Uterus (tissue), 4 donors: ENCODE measurements around the gene CAMK1D. TPM values are rescaled to one million over a fixed set of nuclear protein-coding genes. Genes with fewer than 3 reads are reported as not detected.

Experiments used
- DNase-seq, 2 donors: peaks; one replicate each; pipeline ENCODE4 v3.0.0-alpha.2; 2019 to 2020
- H3K27ac ChIP-seq, 2 donors: fragments of 200-600 bp; sonication (generic); 1 replicate in 1 of 2; 2 replicates in 1 of 2; pipeline ENCODE4 v1.5.1; 2016 to 2018
- H3K27me3 ChIP-seq, 2 donors: fragments of 200-600 bp; sonication (generic); one replicate each; pipeline ENCODE4 v1.5.1; 2018 to 2019; ENCODE audit warnings: control low read depth in 1 of 2
- H3K36me3 ChIP-seq, 2 donors: fragments of 200-600 bp; sonication (generic); one replicate each; pipeline ENCODE4 v1.5.1; 2019; ENCODE audit warnings: control low read depth in 1 of 2
- H3K4me1 ChIP-seq, 2 donors: fragments of 200-600 bp; sonication (generic); one replicate each; pipeline ENCODE4 v1.5.1; 2018 to 2019; ENCODE audit warnings: control low read depth in 1 of 2
- H3K4me3 ChIP-seq, 2 donors: fragments of 200-600 bp; sonication (generic); 1 replicate in 1 of 2; 2 replicates in 1 of 2; pipeline ENCODE4 v1.5.1; 2018 to 2019; ENCODE audit warnings: mild to moderate bottlenecking in 1 of 2
- H3K9me3 ChIP-seq, 2 donors: fragments of 200-600 bp; sonication (generic); one replicate each; pipeline ENCODE4 v1.5.1; 2019; ENCODE audit warnings: control low read depth in 1 of 2
- POLR2A ChIP-seq, 2 donors: fragments of 450-650 bp; IDR thresholded peaks; one replicate each; pipeline ENCODE4 v1.6.1; 2016; ENCODE audit warnings: antibody characterized with exemption in 2 of 2, mild to moderate bottlenecking in 1 of 2, moderate library complexity in 1 of 2
- intact Hi-C: fragments of 100-400 bp; cut with DNase I; formaldehyde crosslinking; loops from one replicate; pipeline ENCODE4 v1.15.1; 2023; ENCODE audit warnings: low total_unique reads
- total RNA-seq, 4 donors: library from RNA; depleted of rRNA in 3 of 4; stranded (reverse); fragments of >200 nt in 3 of 4; gene quantifications; one replicate each; pipeline versions ENCODE4 v1.1.0 to v1.2.4, GENCODE V29; 2014 to 2023
- TF ChIP-seq, protein P1 (sequence below), 4 experiments: fragments of 200-600 bp in 2 of 4; fragments of 450-650 bp in 2 of 4; sonication (generic) in 2 of 4; IDR thresholded peaks; one replicate each; pipeline ENCODE4 v1.5.1; 2016 to 2019; ENCODE audit warnings: antibody characterized with exemption in 4 of 4, mild to moderate bottlenecking in 2 of 4, moderate library complexity in 1 of 4
- donor health status: DM: yes; HTN: yes; CAD: no.

Gene CAMK1D
- total RNA-seq, 4 donors from 2014 or later, result 3.5 to 48.4 (median 10.8) TPM

DNA sequence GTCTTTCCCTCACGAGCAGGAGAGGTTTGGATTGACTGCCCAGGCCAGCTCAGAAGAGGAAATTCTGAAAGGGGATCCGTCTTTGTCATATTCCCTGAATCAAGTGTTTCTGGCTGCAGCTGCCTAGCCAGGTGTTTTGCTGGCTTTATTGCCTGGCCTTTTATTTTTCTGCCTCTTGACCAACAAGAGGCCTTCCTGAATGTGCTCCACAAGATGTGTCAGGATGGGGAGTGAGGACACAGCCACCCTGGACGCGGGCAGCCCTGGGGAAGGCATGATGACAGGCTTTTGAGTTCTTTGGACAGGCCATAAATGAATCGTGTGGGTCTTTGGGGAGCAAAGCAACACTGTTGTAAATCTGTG lies 163.6 kb downstream of the CAMK1D start:
- H3K27me3 ChIP-seq, result no peaks in the 10 kb centered on the region
- no peak overlapping the region for H3K4me3 ChIP-seq
- H3K9me3 ChIP-seq, result no peaks in the 10 kb centered on the region
- H3K4me1 ChIP-seq, result no peaks in the 10 kb centered on the region
- TF ChIP-seq POLR2A (IDR thresholded peaks at IDR 0.05), result no peak
- TF ChIP-seq, protein P1, sequence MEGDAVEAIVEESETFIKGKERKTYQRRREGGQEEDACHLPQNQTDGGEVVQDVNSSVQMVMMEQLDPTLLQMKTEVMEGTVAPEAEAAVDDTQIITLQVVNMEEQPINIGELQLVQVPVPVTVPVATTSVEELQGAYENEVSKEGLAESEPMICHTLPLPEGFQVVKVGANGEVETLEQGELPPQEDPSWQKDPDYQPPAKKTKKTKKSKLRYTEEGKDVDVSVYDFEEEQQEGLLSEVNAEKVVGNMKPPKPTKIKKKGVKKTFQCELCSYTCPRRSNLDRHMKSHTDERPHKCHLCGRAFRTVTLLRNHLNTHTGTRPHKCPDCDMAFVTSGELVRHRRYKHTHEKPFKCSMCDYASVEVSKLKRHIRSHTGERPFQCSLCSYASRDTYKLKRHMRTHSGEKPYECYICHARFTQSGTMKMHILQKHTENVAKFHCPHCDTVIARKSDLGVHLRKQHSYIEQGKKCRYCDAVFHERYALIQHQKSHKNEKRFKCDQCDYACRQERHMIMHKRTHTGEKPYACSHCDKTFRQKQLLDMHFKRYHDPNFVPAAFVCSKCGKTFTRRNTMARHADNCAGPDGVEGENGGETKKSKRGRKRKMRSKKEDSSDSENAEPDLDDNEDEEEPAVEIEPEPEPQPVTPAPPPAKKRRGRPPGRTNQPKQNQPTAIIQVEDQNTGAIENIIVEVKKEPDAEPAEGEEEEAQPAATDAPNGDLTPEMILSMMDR (IDR thresholded peaks at IDR 0.05), result no peak
- intact Hi-C loops, result no loop called here
- H3K36me3 ChIP-seq, result no peaks in the 10 kb centered on the region
- H3K27ac ChIP-seq, result no peak overlapping the region
- DNase-seq, result no peak

DNA sequence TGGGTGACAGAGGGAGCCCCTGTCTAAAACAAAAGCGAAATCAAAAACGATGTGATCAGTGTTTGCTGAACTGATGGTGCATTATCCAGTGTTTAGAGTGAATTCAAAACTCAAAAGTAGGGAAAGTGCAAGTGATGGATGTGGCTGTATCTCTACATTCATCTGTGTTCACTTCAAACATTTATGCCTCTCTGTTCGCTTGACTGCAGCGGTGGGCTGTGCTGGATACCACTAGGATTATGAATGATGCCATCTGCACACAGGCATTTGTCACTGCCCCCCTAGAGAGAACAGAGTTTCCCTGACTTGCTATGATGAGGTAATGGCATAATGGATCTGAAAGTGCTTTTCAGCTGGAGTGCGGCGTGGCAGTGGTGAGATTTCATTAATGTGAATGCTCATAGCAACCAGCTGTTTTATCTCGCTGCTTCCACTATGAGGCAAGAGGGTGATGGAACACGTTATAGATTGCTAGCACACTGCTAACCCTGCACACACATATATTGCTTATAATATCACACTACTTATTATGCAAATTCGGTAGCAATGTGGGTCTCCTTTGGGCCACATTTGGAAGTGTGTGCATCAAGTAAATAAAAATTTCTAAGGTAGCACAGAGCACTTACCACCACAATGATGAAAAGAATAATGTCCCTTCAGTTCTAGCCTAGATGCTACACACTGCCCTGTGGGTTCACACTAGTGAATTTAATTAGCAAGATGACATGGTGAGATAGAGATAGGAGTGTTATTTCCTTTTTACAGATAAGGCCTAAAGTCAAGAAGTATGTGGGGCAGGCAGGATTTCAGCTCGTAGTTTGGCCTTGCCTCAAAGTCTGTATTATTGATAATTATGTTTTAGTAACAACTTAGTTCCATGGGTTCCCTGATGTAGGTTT lies 164.7 kb downstream of the CAMK1D start:
- no peak for TF ChIP-seq POLR2A (IDR thresholded peaks at IDR 0.05)
- TF ChIP-seq, protein P1 (IDR thresholded peaks at IDR 0.05), result no peak
- intact Hi-C loops, result no loop called here
- Histone ChIP-seq H3K27ac (no peak overlapping the region), H3K9me3 (no peaks in the 10 kb centered on the region), H3K27me3 (no peaks in the 10 kb centered on the region), H3K36me3 (no peaks in the 10 kb centered on the region), H3K4me3 (no peak overlapping the region), H3K4me1 (no peaks in the 10 kb centered on the region)
- DNase-seq, result no peak

DNA sequence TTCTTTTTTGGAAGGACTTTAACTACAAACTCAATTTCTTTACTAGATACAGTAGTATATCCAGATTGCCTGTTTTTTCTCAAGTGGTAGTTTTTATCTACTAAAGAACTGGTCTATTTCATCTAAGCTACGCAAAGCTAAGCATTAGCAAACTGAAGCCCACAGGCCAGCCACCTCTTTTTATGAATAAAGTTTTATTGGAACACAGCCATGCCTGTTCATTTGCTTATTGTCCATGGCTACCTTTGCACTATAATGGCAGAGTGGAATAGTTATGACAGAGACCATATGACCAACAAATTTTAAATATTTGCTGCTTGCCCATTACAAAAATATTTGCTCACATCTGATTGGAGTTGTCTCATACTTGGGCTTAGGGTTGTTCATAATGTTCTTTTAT lies 168.7 kb downstream of the CAMK1D start:
- Histone ChIP-seq H3K4me1 (no peaks in the 10 kb centered on the region), H3K27ac (no peak overlapping the region), H3K27me3 (no peaks in the 10 kb centered on the region), H3K4me3 (no peak overlapping the region), H3K36me3 (no peaks in the 10 kb centered on the region), H3K9me3 (no peaks in the 10 kb centered on the region)
- intact Hi-C loops, result no loop called here
- DNase-seq, result no peak
- TF ChIP-seq, protein P1 (IDR thresholded peaks at IDR 0.05), result no peak
- no peak for TF ChIP-seq POLR2A (IDR thresholded peaks at IDR 0.05)

DNA sequence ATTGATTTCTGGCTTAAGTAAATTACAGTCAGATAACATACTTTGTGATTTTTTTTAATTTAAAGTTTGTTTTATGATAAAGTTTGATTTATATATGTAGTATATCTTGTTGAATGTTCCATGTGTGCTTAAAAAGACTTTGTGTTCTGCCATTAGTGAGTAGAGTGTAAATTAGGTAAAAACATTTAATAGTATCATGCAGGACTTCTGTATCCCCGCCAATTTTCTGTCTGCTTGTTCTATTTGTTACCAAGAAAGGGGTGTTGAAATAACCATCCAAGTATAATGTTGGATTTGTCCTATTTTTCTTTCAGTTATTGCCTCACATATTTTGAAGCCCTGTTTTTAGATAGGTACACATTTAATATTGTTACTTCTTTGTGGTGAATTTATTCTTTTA lies 172.1 kb downstream of the CAMK1D start:
- TF ChIP-seq, protein P1 (IDR thresholded peaks at IDR 0.05), result no peak
- TF ChIP-seq POLR2A (IDR thresholded peaks at IDR 0.05), result no peak

DNA sequence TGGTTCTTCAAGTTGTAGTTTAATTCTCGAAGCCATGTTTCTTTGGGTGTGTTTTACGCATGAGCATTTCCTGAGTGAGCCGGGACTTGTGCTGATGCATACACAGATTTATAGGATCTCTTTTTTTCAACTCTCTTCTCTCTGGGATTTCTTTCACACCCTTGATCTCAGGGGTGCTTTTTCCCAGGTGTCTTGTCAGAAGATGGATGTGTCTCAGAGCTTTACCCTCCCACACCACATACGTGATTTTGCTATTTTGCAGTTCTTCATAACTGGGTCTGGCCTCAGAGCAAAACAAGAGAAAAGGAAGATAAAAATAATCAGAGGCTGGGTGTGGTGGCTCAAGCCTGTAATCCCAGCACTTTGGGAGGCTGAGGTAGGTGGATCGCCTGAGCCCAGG lies 177.0 kb downstream of the CAMK1D start:
- no peak overlapping the region for H3K27ac ChIP-seq
- DNase-seq, result no peak
- no peaks in the 10 kb centered on the region for H3K27me3 ChIP-seq
- intact Hi-C loops, result no loop called here
- no peak overlapping the region for H3K4me3 ChIP-seq
- peaks cover under 1 to 2% of the 10 kb centered on the region in 2 donors for H3K4me1 ChIP-seq
- no peaks in the 10 kb centered on the region for H3K36me3 ChIP-seq
- no peaks in the 10 kb centered on the region for H3K9me3 ChIP-seq
- TF ChIP-seq POLR2A (IDR thresholded peaks at IDR 0.05), result no peak
- TF ChIP-seq, protein P1 (IDR thresholded peaks at IDR 0.05), result no peak

More for the DNA sequence above, 172.1 kb downstream of the CAMK1D start:
- DNase-seq, result no peak
- no peak overlapping the region for H3K4me3 ChIP-seq
- no peaks in the 10 kb centered on the region for H3K27me3 ChIP-seq
- no peaks in the 10 kb centered on the region for H3K4me1 ChIP-seq
- no peaks in the 10 kb centered on the region for H3K36me3 ChIP-seq
- H3K9me3 ChIP-seq, result no peaks in the 10 kb centered on the region
- intact Hi-C loops, result no loop called here
- no peak overlapping the region for H3K27ac ChIP-seq
